Gastroesophageal sphincter (tissue), 4 donors: ENCODE measurements around the gene WDR90. TPM values are rescaled to one million over a fixed set of nuclear protein-coding genes. Genes with fewer than 3 reads are reported as not detected.

Source experiments
- ATAC-seq: fragments of 150-250 bp; one replicate; pipeline ENCODE4 v1.9.1; 2016; ENCODE audit warnings: mild to moderate bottlenecking, moderate library complexity
- H3K27ac ChIP-seq, 4 donors: fragments of 200-600 bp; sonication (generic) in 3 of 4; 1 replicate in 3 of 4; 2 replicates in 1 of 4; pipeline ENCODE4 v1.5.1; 2016 to 2019
- H3K27me3 ChIP-seq: fragments of 200-600 bp; sonication (generic); one replicate; pipeline ENCODE4 v1.5.1; 2019
- H3K36me3 ChIP-seq, 2 donors: fragments of 200-600 bp; sonication (generic); one replicate each; pipeline ENCODE4 v1.5.1; 2019; ENCODE audit warnings: control low read depth in 1 of 2
- H3K4me1 ChIP-seq, 3 donors: fragments of 200-600 bp; sonication (generic); 1 replicate in 2 of 3; 2 replicates in 1 of 3; pipeline ENCODE4 v1.5.1; 2016 to 2019; ENCODE audit warnings: control low read depth in 2 of 3
- H3K4me3 ChIP-seq, 2 donors: fragments of 200-600 bp; sonication (generic); one replicate each; pipeline ENCODE4 v1.5.1; 2019; ENCODE audit warnings: mild to moderate bottlenecking in 1 of 2, moderate library complexity in 1 of 2
- H3K9me3 ChIP-seq, 3 donors: fragments of 200-600 bp; sonication (generic); one replicate each; pipeline ENCODE4 v1.5.1; 2017 to 2019; ENCODE audit warnings: control low read depth in 2 of 3
- CTCF ChIP-seq, 4 experiments: fragments of 200-600 bp in 2 of 4; fragments of 450-650 bp in 2 of 4; sonication (generic) in 1 of 4; IDR thresholded peaks; one replicate each; pipeline ENCODE4 v1.5.1; 2017 to 2019; ENCODE audit warnings: antibody characterized with exemption in 4 of 4, mild to moderate bottlenecking in 2 of 4, moderate library complexity in 2 of 4
- EP300 ChIP-seq: sonication (generic); formaldehyde crosslinking; IDR thresholded peaks from one replicate; pipeline ENCODE4 v1.6.1; 2017; ENCODE audit warnings: antibody characterized with exemption, mild to moderate bottlenecking
- POLR2A ChIP-seq, 2 donors: fragments of 450-650 bp; IDR thresholded peaks; one replicate each; pipeline ENCODE4 v1.6.1; 2017; ENCODE audit warnings: antibody characterized with exemption in 2 of 2, mild to moderate bottlenecking in 2 of 2, moderate library complexity in 1 of 2
- POLR2AphosphoS5 ChIP-seq: sonication (generic); formaldehyde crosslinking; IDR thresholded peaks from one replicate; pipeline ENCODE4 v1.6.1; 2017; ENCODE audit warnings: antibody characterized with exemption
- WGBS, 2 donors: methylation state at CpG; one replicate each; pipeline ENCODE4 v1.1.5; 2018; ENCODE audit warnings: low coverage in 1 of 2; 5-methylcytosine and 5-hydroxymethylcytosine counted together
- total RNA-seq, 4 donors: library from RNA; depleted of rRNA; stranded (reverse); fragments of >200 nt; gene quantifications; one replicate each; pipeline ENCODE4 v1.1.0, GENCODE V29; 2016

WDR90 gene
- total RNA-seq, 4 donors from 2014 or later = 8.5 to 21.2 (median 16.8) TPM

- Histone ChIP-seq H3K27ac (no peak overlapping the region), H3K4me3 (peak overlapping the region in 1 of 2 donors; percentile 29), H3K27me3 (peaks cover 89% of the 10 kb centered on the region), H3K36me3 (no peaks in the 10 kb centered on the region), H3K9me3 (no peaks in the 10 kb centered on the region), H3K4me1 (peaks cover 0 to 40% (median 13%) of the 10 kb centered on the region in 3 donors)
- WGBS, 2 donors = no CpG with 5 or more reads among the region's 71 CpGs
- TF ChIP-seq POLR2A (IDR thresholded peaks at IDR 0.05) = no peak
- no peak for TF ChIP-seq EP300
- TF ChIP-seq CTCF (IDR thresholded peaks at IDR 0.05) = no peak
- TF ChIP-seq POLR2AphosphoS5 = no peak
- ATAC-seq = no peak
Measured at GRCh38 chr16:695355-696089, 46.4 kb downstream of the WDR90 start.

DNA sequence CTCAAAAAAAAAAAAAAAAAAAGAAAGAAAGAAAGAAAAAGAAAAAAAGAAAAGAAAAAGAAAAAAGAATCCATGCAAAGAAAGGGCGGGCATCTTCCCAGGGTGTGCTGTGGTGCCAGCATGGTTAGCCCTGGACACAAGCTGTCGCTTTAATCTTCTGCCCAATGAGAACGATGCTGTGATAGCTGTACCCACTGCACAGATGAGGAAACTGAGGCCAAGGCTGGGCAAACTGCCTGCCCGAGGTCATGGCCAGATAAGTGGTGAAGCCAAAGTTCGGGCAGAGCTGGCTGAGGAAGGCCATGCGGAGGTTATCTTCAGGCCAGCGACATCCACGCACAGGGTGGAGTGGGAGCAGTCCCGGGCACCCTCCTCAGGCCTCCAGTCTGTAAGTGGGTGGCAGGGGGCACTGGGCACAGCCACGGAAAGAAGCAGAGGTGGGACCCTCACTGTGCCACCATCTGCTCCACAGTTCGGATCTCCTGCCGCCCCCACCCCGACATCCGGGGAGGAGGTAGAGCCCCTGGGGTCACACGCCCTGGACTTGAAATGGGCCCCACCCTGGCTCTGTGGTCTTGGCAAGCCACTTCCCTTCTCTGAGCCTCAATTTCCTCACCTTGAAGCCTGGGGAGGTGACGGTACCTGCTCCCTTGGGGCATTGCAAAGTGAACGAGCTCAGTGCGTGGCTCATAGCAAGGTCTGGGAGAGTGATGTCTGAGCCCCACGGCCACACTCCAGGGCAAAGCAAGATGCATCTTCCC is 49.9 kb downstream of the WDR90 start:
- Histone ChIP-seq H3K4me3 (no peak overlapping the region), H3K27ac (no peak overlapping the region), H3K9me3 (no peaks in the 10 kb centered on the region), H3K4me1 (peaks cover 0 to 32% (median 14%) of the 10 kb centered on the region in 3 donors), H3K36me3 (no peaks in the 10 kb centered on the region), H3K27me3 (peaks cover 100% of the 10 kb centered on the region)
- TF ChIP-seq POLR2A (IDR thresholded peaks at IDR 0.05) (no peak), POLR2AphosphoS5 (no peak), CTCF (IDR thresholded peaks at IDR 0.05) (no peak), EP300 (no peak)
- ATAC-seq = no peak
- WGBS, 2 donors = 56% methylated on average over 9 of the region's 19 CpGs; no CpG with 5 or more reads in 1 of the 2 donors

DNA sequence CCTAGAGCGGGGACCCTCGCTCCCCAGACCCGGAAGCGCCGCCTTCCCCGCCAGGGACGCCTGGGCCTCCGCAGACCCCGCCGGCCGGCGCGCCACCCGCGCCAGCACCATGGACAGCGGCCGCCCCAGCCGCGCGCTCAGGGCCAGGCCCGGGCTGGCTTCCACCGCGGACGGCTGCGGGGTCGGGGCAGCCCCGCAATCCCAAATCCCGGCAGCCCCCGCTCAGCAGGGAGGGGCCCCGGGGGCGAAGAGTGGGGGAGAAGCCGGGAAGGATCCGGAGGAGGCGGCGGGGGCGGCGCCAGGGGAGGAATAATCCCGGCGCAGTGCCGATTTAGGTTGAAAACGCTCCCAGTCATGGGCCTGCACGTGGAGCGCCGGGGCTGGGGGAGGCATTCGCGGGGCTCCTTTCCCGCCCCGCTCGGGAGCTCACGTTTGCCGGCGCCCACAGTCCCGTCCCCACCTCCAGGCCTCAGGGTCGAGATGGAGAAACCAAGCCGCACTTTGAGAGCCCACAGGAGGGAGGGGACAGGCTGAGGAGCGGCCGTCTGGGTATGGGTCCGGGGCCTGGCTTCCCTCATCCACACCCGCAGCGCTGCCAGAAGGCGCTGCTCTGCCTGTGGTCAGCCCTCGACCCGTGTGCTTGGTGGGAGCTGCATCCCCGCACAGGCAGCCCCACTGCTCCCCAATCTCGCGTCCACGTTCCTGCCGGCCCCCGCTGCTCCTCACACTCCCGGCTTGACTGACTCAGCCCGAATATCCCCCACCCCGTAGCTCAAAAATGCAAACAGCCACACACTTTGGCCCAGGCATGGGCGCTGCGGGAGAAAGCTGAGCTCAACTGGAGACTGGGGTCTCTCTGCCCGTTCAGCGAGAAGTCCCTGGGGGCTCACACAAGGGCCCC is 51.8 kb downstream of the WDR90 start:
- TF ChIP-seq EP300 = no peak
- no peak for TF ChIP-seq POLR2AphosphoS5
- TF ChIP-seq POLR2A (IDR thresholded peaks at IDR 0.05) = no peak
- no peak for TF ChIP-seq CTCF (IDR thresholded peaks at IDR 0.05)
- H3K27me3 ChIP-seq = peaks cover 100% of the 10 kb centered on the region
- H3K27ac ChIP-seq = no peak overlapping the region
- ATAC-seq = peak; percentile 67
- H3K4me1 ChIP-seq = peaks cover 0 to 24% (median 3%) of the 10 kb centered on the region in 3 donors
- no CpG with 5 or more reads among the region's 76 CpGs for WGBS, 2 donors
- H3K36me3 ChIP-seq = no peaks in the 10 kb centered on the region
- no peak overlapping the region for H3K4me3 ChIP-seq
- no peaks in the 10 kb centered on the region for H3K9me3 ChIP-seq

- peaks cover 0 to 32% (median 7%) of the 10 kb centered on the region in 3 donors for H3K4me1 ChIP-seq
- H3K27ac ChIP-seq = no peak overlapping the region
- no peaks in the 10 kb centered on the region for H3K36me3 ChIP-seq
- H3K4me3 ChIP-seq = no peak overlapping the region
- no peaks in the 10 kb centered on the region for H3K9me3 ChIP-seq
- H3K27me3 ChIP-seq = peaks cover 100% of the 10 kb centered on the region
- TF ChIP-seq POLR2A (IDR thresholded peaks at IDR 0.05) = no peak
- TF ChIP-seq EP300 = no peak
- no peak for TF ChIP-seq POLR2AphosphoS5
- no peak for TF ChIP-seq CTCF (IDR thresholded peaks at IDR 0.05)
- ATAC-seq = no peak
- WGBS, 2 donors = 84 to 88% methylated on average over 6 to 11 of the region's 19 CpGs
Measured at GRCh38 chr16:702341-702740, 53.2 kb downstream of the WDR90 start.
